Fibroblast of villous mesenchyme (primary cell): ENCODE measurements around the gene USP22. TPM values are rescaled to one million over a fixed set of nuclear protein-coding genes. Genes with fewer than 3 reads are reported as not detected.
A peak's percentile ranks its signal among the peaks of the same experiment; 100 is the strongest.

Experiments
- DNase-seq: peaks from one replicate; pipeline ENCODE4 v3.0.0-alpha.2; 2010; ENCODE audit warnings: low read depth
- H3K4me3 ChIP-seq: 2 replicates; pipeline ENCODE4 v1.5.1; 2011; ENCODE audit warnings: low read depth, mild to moderate bottlenecking, low read length
- total RNA-seq: library from RNA; depleted of rRNA; stranded (reverse); fragments of >200 nt; gene quantifications from 2 replicates; pipeline ENCODE4 v1.2.3, GENCODE V29; 2012
- TF ChIP-seq, protein P1 (sequence below): IDR thresholded peaks from 2 replicates; pipeline ENCODE4 v1.5.1; 2012; ENCODE audit warnings: low read depth, mild to moderate bottlenecking, low read length; ENCODE audit not compliant: insufficient read depth

The USP22 gene
- total RNA-seq, 1 donor, result 297 TPM

GRCh38 chr17:21036361-21036881 lies 6.4 kb downstream of the USP22 start:
- H3K4me3 ChIP-seq, result no peak overlapping the region
- TF ChIP-seq, protein P1, sequence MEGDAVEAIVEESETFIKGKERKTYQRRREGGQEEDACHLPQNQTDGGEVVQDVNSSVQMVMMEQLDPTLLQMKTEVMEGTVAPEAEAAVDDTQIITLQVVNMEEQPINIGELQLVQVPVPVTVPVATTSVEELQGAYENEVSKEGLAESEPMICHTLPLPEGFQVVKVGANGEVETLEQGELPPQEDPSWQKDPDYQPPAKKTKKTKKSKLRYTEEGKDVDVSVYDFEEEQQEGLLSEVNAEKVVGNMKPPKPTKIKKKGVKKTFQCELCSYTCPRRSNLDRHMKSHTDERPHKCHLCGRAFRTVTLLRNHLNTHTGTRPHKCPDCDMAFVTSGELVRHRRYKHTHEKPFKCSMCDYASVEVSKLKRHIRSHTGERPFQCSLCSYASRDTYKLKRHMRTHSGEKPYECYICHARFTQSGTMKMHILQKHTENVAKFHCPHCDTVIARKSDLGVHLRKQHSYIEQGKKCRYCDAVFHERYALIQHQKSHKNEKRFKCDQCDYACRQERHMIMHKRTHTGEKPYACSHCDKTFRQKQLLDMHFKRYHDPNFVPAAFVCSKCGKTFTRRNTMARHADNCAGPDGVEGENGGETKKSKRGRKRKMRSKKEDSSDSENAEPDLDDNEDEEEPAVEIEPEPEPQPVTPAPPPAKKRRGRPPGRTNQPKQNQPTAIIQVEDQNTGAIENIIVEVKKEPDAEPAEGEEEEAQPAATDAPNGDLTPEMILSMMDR, result no peak
- DNase-seq, result no peak

GRCh38 chr17:21035406-21035805 lies 7.4 kb downstream of the USP22 start:
- TF ChIP-seq, protein P1, result no peak
- H3K4me3 ChIP-seq, result peak overlapping the region; percentile 18
- no peak for DNase-seq

DNA sequence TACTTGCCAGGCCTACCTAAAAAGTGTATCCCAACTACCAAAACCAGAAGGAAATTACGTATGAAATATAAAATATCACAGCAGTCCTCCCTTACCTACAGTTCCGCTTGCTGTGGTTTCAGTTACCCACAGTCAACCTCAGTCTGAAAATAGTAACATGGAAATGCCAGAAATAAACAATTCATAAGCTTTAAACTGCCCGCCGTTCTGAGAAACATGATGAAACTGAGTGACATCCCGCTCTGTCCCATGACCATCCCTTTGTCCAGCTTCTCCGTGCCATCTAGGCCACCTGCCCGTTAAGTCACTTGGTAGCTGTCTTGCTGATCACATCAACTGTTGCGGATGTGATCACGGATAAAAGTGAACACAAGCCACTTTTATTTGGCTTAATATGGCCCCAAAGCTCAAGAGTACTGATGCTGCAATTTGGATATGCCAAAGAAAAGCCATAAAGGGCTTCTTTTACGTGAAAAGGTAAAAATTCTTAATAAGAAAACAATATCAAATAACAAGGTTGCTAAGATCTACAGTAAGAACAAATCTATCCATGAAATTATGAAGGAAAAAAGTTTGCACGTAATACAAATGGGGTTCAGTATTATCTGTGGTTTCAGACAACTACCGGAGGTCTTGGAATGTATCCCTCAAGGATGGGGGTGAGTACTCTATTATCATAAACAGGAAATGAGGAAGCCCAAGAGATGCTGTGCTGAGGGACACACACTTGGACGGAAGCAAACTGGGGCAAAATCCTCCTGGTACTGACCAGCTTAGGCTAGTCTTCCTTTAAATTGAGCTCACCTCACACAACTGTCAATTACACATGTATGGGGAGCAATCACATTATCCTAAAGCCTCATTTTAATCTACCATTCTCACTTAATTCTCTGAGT lies 8.2 kb downstream of the USP22 start:
- TF ChIP-seq, protein P1, result no peak
- DNase-seq, result peak; percentile 57
- peak overlapping the region; percentile 18 for H3K4me3 ChIP-seq

DNA sequence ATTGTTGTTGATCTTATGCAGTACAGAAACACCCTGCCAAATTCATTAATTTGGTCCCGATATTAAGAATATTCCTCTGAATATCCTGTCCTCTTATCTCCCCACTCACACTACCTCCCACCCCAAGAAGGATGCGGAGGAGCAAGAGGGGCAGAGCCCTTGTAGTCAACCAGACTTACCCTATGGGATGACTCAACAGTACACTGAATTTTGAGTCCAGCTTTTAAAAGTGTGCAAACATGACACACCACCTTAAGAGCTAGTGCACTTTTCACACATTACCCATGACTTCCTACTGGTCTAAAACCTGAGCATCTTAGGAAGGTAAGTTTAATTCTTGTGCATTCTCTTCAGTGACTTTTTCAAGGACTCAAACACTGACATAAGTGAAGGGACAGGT lies 9.5 kb downstream of the USP22 start:
- TF ChIP-seq, protein P1, result no peak
- no peak overlapping the region for H3K4me3 ChIP-seq
- peak; percentile 41 for DNase-seq

GRCh38 chr17:21031756-21032396 lies 10.9 kb downstream of the USP22 start:
- H3K4me3 ChIP-seq, result no peak overlapping the region
- no peak for DNase-seq
- TF ChIP-seq, protein P1, result no peak

GRCh38 chr17:21030375-21030774 lies 12.4 kb downstream of the USP22 start:
- TF ChIP-seq, protein P1, result no peak
- no peak for DNase-seq
- H3K4me3 ChIP-seq, result no peak overlapping the region
